ENCODE data around the gene TUBGCP3. TPM values are rescaled to one million over a fixed set of nuclear protein-coding genes. Genes with fewer than 3 reads are reported as not detected.

Gene TUBGCP3
- total and polyA plus RNA-seq, 2 experiments from 2014 or later, result 12.0 to 12.2 TPM

- H3K36me3 ChIP-seq (ENCODE audit: low read depth), result no peaks in the 10 kb centered on the region
- no peak overlapping the region for H3K4me3 ChIP-seq
- peaks cover 99% of the 10 kb centered on the region for H3K79me2 ChIP-seq (ENCODE audit: insufficient read depth)
- in situ Hi-C loops (cut with MboI), result no loop called here
- no peak overlapping the region for H3K9ac ChIP-seq
- WGBS, 2 experiments (ENCODE audit: low coverage in 1 of 2, low lambda C conversion rate in 2 of 2, missing lambda C conversion rate in 2 of 2), result 87 to 88% methylated on average over 3 of the region's 3 CpGs
- no peaks in the 10 kb centered on the region for H3K27me3 ChIP-seq (replicated peaks; ENCODE audit: insufficient read depth)
- H3F3A ChIP-seq (ENCODE audit: insufficient read depth), result no peaks in the 10 kb centered on the region
- no peaks in the 10 kb centered on the region for H3K9me2 ChIP-seq (ENCODE audit: insufficient read depth)
- no peaks in the 10 kb centered on the region for H3K4me1 ChIP-seq (ENCODE audit: insufficient read depth)
- no peak overlapping the region for H2AFZ ChIP-seq
- no peak overlapping the region for H3K4me2 ChIP-seq (ENCODE audit: unreplicated experiment)
- H4K20me1 ChIP-seq (ENCODE audit: insufficient read depth), result no peaks in the 10 kb centered on the region
- no peak overlapping the region for H3K27ac ChIP-seq
- H3K9me3 ChIP-seq (ENCODE audit: low read depth), result no peaks in the 10 kb centered on the region
- no peak for DNase-seq
- TF ChIP-seq EZH2phosphoT487 (IDR thresholded peaks at IDR 0.05; ENCODE audit: insufficient read depth, low read depth) (no peak), EZH2 (IDR thresholded peaks at IDR 0.05; ENCODE audit: insufficient read depth, poor library complexity, severe bottlenecking) (no peak)
These were observed 7.0 kb downstream of the TUBGCP3 start for GRCh38 chr13:112580912-112581311.

- no peak overlapping the region for H2AFZ ChIP-seq
- H3K27ac ChIP-seq, result no peak overlapping the region
- H3K27me3 ChIP-seq (replicated peaks; ENCODE audit: insufficient read depth), result no peaks in the 10 kb centered on the region
- H3K4me1 ChIP-seq (ENCODE audit: insufficient read depth), result peaks cover 6% of the 10 kb centered on the region; the same call in 1 of the 2 replicates
- H4K20me1 ChIP-seq (ENCODE audit: insufficient read depth), result no peaks in the 10 kb centered on the region
- H3K9me2 ChIP-seq (ENCODE audit: insufficient read depth), result no peaks in the 10 kb centered on the region
- H3K9ac ChIP-seq, result no peak overlapping the region
- no peaks in the 10 kb centered on the region for H3K9me3 ChIP-seq (ENCODE audit: low read depth)
- no peaks in the 10 kb centered on the region for H3K36me3 ChIP-seq (ENCODE audit: low read depth)
- no peak overlapping the region for H3K4me3 ChIP-seq
- DNase-seq, result no peak
- no peak overlapping the region for H3K4me2 ChIP-seq (ENCODE audit: unreplicated experiment)
- 96 to 100% methylated on average over 2 of the region's 2 CpGs for WGBS, 2 experiments (ENCODE audit: low coverage in 1 of 2, low lambda C conversion rate in 2 of 2, missing lambda C conversion rate in 2 of 2)
- in situ Hi-C loops (cut with MboI), result no loop called here
- peaks cover 99% of the 10 kb centered on the region for H3K79me2 ChIP-seq (ENCODE audit: insufficient read depth)
- no peak for TF ChIP-seq EZH2phosphoT487 (IDR thresholded peaks at IDR 0.05; ENCODE audit: insufficient read depth, low read depth)
- no peak for TF ChIP-seq EZH2 (IDR thresholded peaks at IDR 0.05; ENCODE audit: insufficient read depth, poor library complexity, severe bottlenecking)
- no peaks in the 10 kb centered on the region for H3F3A ChIP-seq (ENCODE audit: insufficient read depth)
These were observed 7.7 kb downstream of the TUBGCP3 start for GRCh38 chr13:112580211-112580610.

- Histone ChIP-seq H3K4me3 (no peak overlapping the region), H4K20me1 (ENCODE audit: insufficient read depth) (no peaks in the 10 kb centered on the region), H3K4me1 (ENCODE audit: insufficient read depth) (peaks cover 11% of the 10 kb centered on the region; the same call in 1 of the 2 replicates), H3K79me2 (ENCODE audit: insufficient read depth) (peaks cover 99% of the 10 kb centered on the region), H3K4me2 (ENCODE audit: unreplicated experiment) (no peak overlapping the region), H3K27me3 (replicated peaks; ENCODE audit: insufficient read depth) (no peaks in the 10 kb centered on the region), H2AFZ (no peak overlapping the region), H3K9me2 (ENCODE audit: insufficient read depth) (no peaks in the 10 kb centered on the region), H3K36me3 (ENCODE audit: low read depth) (no peaks in the 10 kb centered on the region), H3K9me3 (ENCODE audit: low read depth) (no peaks in the 10 kb centered on the region), H3F3A (ENCODE audit: insufficient read depth) (no peaks in the 10 kb centered on the region), H3K27ac (no peak overlapping the region), H3K9ac (no peak overlapping the region)
- WGBS, 2 experiments (ENCODE audit: low coverage in 1 of 2, low lambda C conversion rate in 2 of 2, missing lambda C conversion rate in 2 of 2), result 96 to 98% methylated on average over 15 to 18 of the region's 18 CpGs
- in situ Hi-C loops (cut with MboI), result no loop called here
- DNase-seq, result no peak
- TF ChIP-seq EZH2 (IDR thresholded peaks at IDR 0.05; ENCODE audit: insufficient read depth, poor library complexity, severe bottlenecking) (no peak), EZH2phosphoT487 (IDR thresholded peaks at IDR 0.05; ENCODE audit: insufficient read depth, low read depth) (no peak)
These were observed 8.6 kb downstream of the TUBGCP3 start for GRCh38 chr13:112579310-112579843.

GRCh38 chr13:112576768-112577167, 11.2 kb downstream of the TUBGCP3 start:
- in situ Hi-C loops (cut with MboI), result no loop called here
- no peaks in the 10 kb centered on the region for H3K36me3 ChIP-seq (ENCODE audit: low read depth)
- no peak for DNase-seq
- H3K4me1 ChIP-seq (ENCODE audit: insufficient read depth), result peaks cover 11% of the 10 kb centered on the region; the same call in 1 of the 2 replicates
- no peaks in the 10 kb centered on the region; the same call in 1 of the 2 replicates for H4K20me1 ChIP-seq (ENCODE audit: insufficient read depth)
- H3K9ac ChIP-seq, result no peak overlapping the region
- no peak overlapping the region for H3K4me3 ChIP-seq
- H3K27me3 ChIP-seq (replicated peaks; ENCODE audit: insufficient read depth), result no peaks in the 10 kb centered on the region
- H3K4me2 ChIP-seq (ENCODE audit: unreplicated experiment), result no peak overlapping the region
- H3K79me2 ChIP-seq (ENCODE audit: insufficient read depth), result peaks cover 99% of the 10 kb centered on the region
- no peak overlapping the region for H2AFZ ChIP-seq
- no peaks in the 10 kb centered on the region for H3F3A ChIP-seq (ENCODE audit: insufficient read depth)
- no peak for TF ChIP-seq EZH2phosphoT487 (IDR thresholded peaks at IDR 0.05; ENCODE audit: insufficient read depth, low read depth)
- no peak for TF ChIP-seq EZH2 (IDR thresholded peaks at IDR 0.05; ENCODE audit: insufficient read depth, poor library complexity, severe bottlenecking)
- no peaks in the 10 kb centered on the region for H3K9me3 ChIP-seq (ENCODE audit: low read depth)
- no peaks in the 10 kb centered on the region for H3K9me2 ChIP-seq (ENCODE audit: insufficient read depth)
- no peak overlapping the region for H3K27ac ChIP-seq

- WGBS, 2 experiments (ENCODE audit: low coverage in 1 of 2, low lambda C conversion rate in 2 of 2, missing lambda C conversion rate in 2 of 2), result 70 to 73% methylated on average over 4 of the region's 4 CpGs
- no peak for DNase-seq
- Histone ChIP-seq H3K27me3 (replicated peaks; ENCODE audit: insufficient read depth) (no peaks in the 10 kb centered on the region), H3K9me2 (ENCODE audit: insufficient read depth) (no peaks in the 10 kb centered on the region), H3F3A (ENCODE audit: insufficient read depth) (no peaks in the 10 kb centered on the region), H2AFZ (no peak overlapping the region), H3K4me1 (ENCODE audit: insufficient read depth) (peaks cover 11% of the 10 kb centered on the region; the same call in 1 of the 2 replicates), H3K79me2 (ENCODE audit: insufficient read depth) (peaks cover 99% of the 10 kb centered on the region), H3K9me3 (ENCODE audit: low read depth) (no peaks in the 10 kb centered on the region), H3K27ac (no peak overlapping the region), H4K20me1 (ENCODE audit: insufficient read depth) (no peaks in the 10 kb centered on the region; the same call in 1 of the 2 replicates), H3K36me3 (ENCODE audit: low read depth) (no peaks in the 10 kb centered on the region), H3K9ac (no peak overlapping the region), H3K4me3 (no peak overlapping the region), H3K4me2 (ENCODE audit: unreplicated experiment) (no peak overlapping the region)
- in situ Hi-C loops (cut with MboI), result no loop called here
- TF ChIP-seq EZH2 (IDR thresholded peaks at IDR 0.05; ENCODE audit: insufficient read depth, poor library complexity, severe bottlenecking), result no peak
- no peak for TF ChIP-seq EZH2phosphoT487 (IDR thresholded peaks at IDR 0.05; ENCODE audit: insufficient read depth, low read depth)
These were observed 11.8 kb downstream of the TUBGCP3 start for GRCh38 chr13:112576191-112576590.
